Fibroblast of skin of left quadriceps (primary cell): ENCODE results near the gene STUM.

Source experiments
- DNase-seq, 2 experiments: peaks; one replicate each; pipeline ENCODE4 v3.0.0-alpha.2; 2013; ENCODE audit warnings: low read depth in 2 of 2

STUM gene

GRCh38 chr1:226625832-226626576, 77.4 kb downstream of the STUM start:
- no peak for DNase-seq

GRCh38 chr1:226626577-226626956, 78.0 kb downstream of the STUM start:
- DNase-seq: peak in 1 of 2 experiments; percentile 21

GRCh38 chr1:226627050-226627755, 78.6 kb downstream of the STUM start:
- no peak for DNase-seq

GRCh38 chr1:226627924-226628611, 79.5 kb downstream of the STUM start:
- DNase-seq: no peak

GRCh38 chr1:226628612-226629155, 80.1 kb downstream of the STUM start:
- no peak for DNase-seq

- no peak for DNase-seq
Observed at GRCh38 chr1:226629210-226629895, 80.8 kb downstream of the STUM start.

GRCh38 chr1:226629896-226630550, 81.5 kb downstream of the STUM start:
- no peak for DNase-seq

GRCh38 chr1:226630592-226630991, 82.0 kb downstream of the STUM start:
- DNase-seq: no peak

- DNase-seq: no peak
Observed at GRCh38 chr1:226631229-226632000, 82.9 kb downstream of the STUM start.

GRCh38 chr1:226632169-226632879, 83.8 kb downstream of the STUM start:
- no peak for DNase-seq

GRCh38 chr1:226632922-226633351, 84.4 kb downstream of the STUM start:
- DNase-seq: no peak

GRCh38 chr1:226633541-226634165, 85.1 kb downstream of the STUM start:
- no peak for DNase-seq

GRCh38 chr1:226634166-226634588, 85.6 kb downstream of the STUM start:
- DNase-seq: peak; percentile 24 to 29

- no peak for DNase-seq
Observed at GRCh38 chr1:226634611-226635246, 86.2 kb downstream of the STUM start.

- DNase-seq: no peak
Observed at GRCh38 chr1:226635456-226635941, 86.9 kb downstream of the STUM start.

GRCh38 chr1:226636847-226637096, 88.2 kb downstream of the STUM start:
- DNase-seq: no peak

GRCh38 chr1:226637147-226637935, 88.8 kb downstream of the STUM start:
- DNase-seq: no peak

- DNase-seq: no peak
Observed at GRCh38 chr1:226638001-226638601, 89.5 kb downstream of the STUM start.
